Colon (tissue), 2 donors: ENCODE measurements around the gene LCE2C.

Experiments
- FAIRE-seq: peaks from 2 replicates; lab custom pipeline; 2012; peaks lifted over from hg19 to GRCh38; lab: Jason Lieb, UNC
- donor health status: control.
- donor health status: control.

LCE2C gene

DNA sequence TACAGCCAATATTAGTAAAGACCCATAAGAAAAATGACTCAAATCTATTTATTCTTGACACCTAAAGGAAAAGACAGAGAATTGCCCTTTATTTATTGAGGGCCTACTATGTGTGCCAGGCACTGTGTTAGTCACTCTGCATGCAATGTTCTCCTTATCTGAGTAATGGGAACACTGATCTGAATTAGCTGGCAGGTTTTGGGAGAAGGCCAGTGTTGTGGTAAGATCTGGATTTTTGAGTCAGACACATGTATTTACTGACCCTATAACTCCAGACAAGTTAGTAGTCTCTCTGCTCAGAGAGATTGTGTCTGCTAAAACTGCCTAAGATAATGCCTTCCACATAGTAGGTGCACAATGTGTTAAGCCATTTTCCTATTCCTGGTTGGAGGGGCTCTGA, 50.2 kb downstream of the LCE2C start:
- FAIRE-seq: no peak
